MM.1S (cell line): ENCODE data around the gene LRRC25.

Source experiments
- DNase-seq: peaks from one replicate; pipeline ENCODE4 v3.0.0-alpha.2; 2015
- H2AFZ ChIP-seq: fragments of 300-600 bp; sonication (generic); 2 replicates; pipeline ENCODE4 v1.6.0; 2016; ENCODE audit warnings: antibody characterized with exemption, low read length
- H3F3A ChIP-seq: fragments of 300-600 bp; sonication (generic); 2 replicates; pipeline ENCODE4 v1.6.1; 2016; ENCODE audit warnings: mild to moderate bottlenecking, antibody characterized with exemption, low read length, moderate library complexity, mixed read lengths; ENCODE audit not compliant: insufficient read depth
- H3K27ac ChIP-seq: fragments of 300-600 bp; sonication (generic); 2 replicates; pipeline ENCODE4 v1.5.1; 2016; ENCODE audit warnings: mild to moderate bottlenecking, low read length
- H3K27me3 ChIP-seq: fragments of 300-600 bp; sonication (generic); replicated peaks from 2 replicates; pipeline ENCODE4 v1.6.0; 2016; ENCODE audit warnings: low read length; ENCODE audit not compliant: insufficient read depth
- H3K36me3 ChIP-seq: fragments of 300-600 bp; sonication (generic); replicated peaks from 2 replicates; pipeline ENCODE4 v1.6.1; 2016; ENCODE audit warnings: mild to moderate bottlenecking, low read length, mixed read lengths; ENCODE audit not compliant: insufficient read depth
- H3K4me1 ChIP-seq: fragments of 300-600 bp; sonication (generic); 2 replicates; pipeline ENCODE4 v1.6.1; 2016; ENCODE audit warnings: low read length, mixed read lengths
- H3K4me2 ChIP-seq: fragments of 300-600 bp; sonication (generic); 2 replicates; pipeline ENCODE4 v1.6.0; 2016; ENCODE audit warnings: low read depth, low read length
- H3K4me3 ChIP-seq: fragments of 300-600 bp; sonication (generic); 2 replicates; pipeline ENCODE4 v1.5.1; 2016; ENCODE audit warnings: low read length, mixed read lengths
- H3K79me2 ChIP-seq: fragments of 300-600 bp; sonication (generic); 2 replicates; pipeline ENCODE4 v1.6.1; 2016; ENCODE audit warnings: mixed run types, low read length, mixed read lengths
- H3K9ac ChIP-seq: fragments of 300-600 bp; sonication (generic); 2 replicates; pipeline ENCODE4 v1.6.1; 2016; ENCODE audit warnings: low read length, mixed read lengths
- H3K9me2 ChIP-seq: fragments of 300-600 bp; sonication (generic); replicated peaks from 2 replicates; pipeline ENCODE4 v1.6.1; 2016; ENCODE audit warnings: mild to moderate bottlenecking, low read length, mixed read lengths; ENCODE audit not compliant: insufficient read depth
- H3K9me3 ChIP-seq: fragments of 300-600 bp; sonication (generic); replicated peaks from 2 replicates; pipeline ENCODE4 v1.6.1; 2016; ENCODE audit warnings: mild to moderate bottlenecking, low read length, mixed read lengths; ENCODE audit not compliant: insufficient read depth
- H4K20me1 ChIP-seq: fragments of 300-600 bp; sonication (generic); 2 replicates; pipeline ENCODE4 v1.6.1; 2016; ENCODE audit warnings: mild to moderate bottlenecking, low read length, moderate library complexity, mixed read lengths; ENCODE audit not compliant: insufficient read depth
- CTCF ChIP-seq: fragments of 300-600 bp; sonication (generic); IDR thresholded peaks from 2 replicates; pipeline ENCODE4 v1.5.1; 2016; ENCODE audit warnings: antibody characterized with exemption, low read length, mixed read lengths
- EZH2 ChIP-seq: fragments of 300-600 bp; sonication (generic); optimal IDR thresholded peaks from 2 replicates; pipeline ENCODE3; 2017; ENCODE audit warnings: low read depth, mild to moderate bottlenecking, antibody characterized with exemption, low read length, mixed read lengths
- EZH2phosphoT487 ChIP-seq: fragments of 300-600 bp; sonication (generic); IDR thresholded peaks from 2 replicates; pipeline ENCODE4 v1.6.1; 2018; ENCODE audit warnings: antibody characterized with exemption, low read length

The LRRC25 gene

DNA sequence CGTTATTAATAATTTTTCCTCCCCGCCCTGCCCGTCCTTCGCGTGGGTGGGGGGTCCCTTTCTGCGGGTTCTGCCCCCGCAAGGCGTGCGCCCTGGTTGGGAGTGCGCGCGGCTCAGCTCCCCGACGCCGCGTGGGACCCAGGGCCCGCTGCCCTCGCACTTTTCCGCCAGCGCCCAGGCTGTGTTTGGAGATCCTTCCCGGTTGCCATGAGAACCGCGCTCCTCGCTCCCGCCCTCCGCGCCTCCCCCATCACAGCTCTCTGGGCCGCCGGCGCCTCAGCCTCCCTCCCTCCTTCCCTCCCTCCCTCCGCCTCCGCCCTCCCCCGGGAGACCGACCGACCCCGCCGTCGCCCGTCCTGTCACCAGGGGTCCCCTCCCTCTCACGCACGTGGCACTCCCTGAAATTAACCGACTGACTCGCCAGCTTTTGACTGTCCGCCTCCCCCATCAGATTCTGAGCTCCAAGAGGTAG, 19.4 kb upstream of the LRRC25 start:
- H3F3A ChIP-seq = peaks cover 10% of the 10 kb centered on the region
- H3K9ac ChIP-seq = peak overlapping the region; percentile 21; the same call in 1 of the 2 replicates
- no peak for DNase-seq
- peak overlapping the region; percentile 47 for H3K4me3 ChIP-seq
- no peaks in the 10 kb centered on the region for H3K9me2 ChIP-seq
- H3K79me2 ChIP-seq = no peaks in the 10 kb centered on the region
- H3K4me1 ChIP-seq = peaks cover 6% of the 10 kb centered on the region
- H3K27me3 ChIP-seq = peaks cover 62% of the 10 kb centered on the region
- no peaks in the 10 kb centered on the region for H4K20me1 ChIP-seq
- peak overlapping the region; percentile 95 for H3K4me2 ChIP-seq
- H3K27ac ChIP-seq = no peak overlapping the region
- no peaks in the 10 kb centered on the region for H3K9me3 ChIP-seq
- no peak for TF ChIP-seq CTCF
- no peak for TF ChIP-seq EZH2
- no peak for TF ChIP-seq EZH2phosphoT487
- peak overlapping the region; percentile 67 for H2AFZ ChIP-seq
- H3K36me3 ChIP-seq = no peaks in the 10 kb centered on the region

GRCh38 chr19:18415178-18415867, 17.9 kb upstream of the LRRC25 start:
- peaks cover 10% of the 10 kb centered on the region for H3F3A ChIP-seq
- no peaks in the 10 kb centered on the region for H3K79me2 ChIP-seq
- no peak overlapping the region for H3K27ac ChIP-seq
- H3K27me3 ChIP-seq = peaks cover 73% of the 10 kb centered on the region
- H4K20me1 ChIP-seq = no peaks in the 10 kb centered on the region
- no peak for TF ChIP-seq EZH2
- TF ChIP-seq CTCF = no peak
- no peak for TF ChIP-seq EZH2phosphoT487
- H3K9me2 ChIP-seq = no peaks in the 10 kb centered on the region
- no peak overlapping the region for H3K9ac ChIP-seq
- H3K36me3 ChIP-seq = no peaks in the 10 kb centered on the region
- H2AFZ ChIP-seq = no peak overlapping the region
- no peak overlapping the region for H3K4me2 ChIP-seq
- DNase-seq = no peak
- H3K9me3 ChIP-seq = no peaks in the 10 kb centered on the region
- H3K4me1 ChIP-seq = peaks cover 6% of the 10 kb centered on the region
- H3K4me3 ChIP-seq = no peak overlapping the region

DNA sequence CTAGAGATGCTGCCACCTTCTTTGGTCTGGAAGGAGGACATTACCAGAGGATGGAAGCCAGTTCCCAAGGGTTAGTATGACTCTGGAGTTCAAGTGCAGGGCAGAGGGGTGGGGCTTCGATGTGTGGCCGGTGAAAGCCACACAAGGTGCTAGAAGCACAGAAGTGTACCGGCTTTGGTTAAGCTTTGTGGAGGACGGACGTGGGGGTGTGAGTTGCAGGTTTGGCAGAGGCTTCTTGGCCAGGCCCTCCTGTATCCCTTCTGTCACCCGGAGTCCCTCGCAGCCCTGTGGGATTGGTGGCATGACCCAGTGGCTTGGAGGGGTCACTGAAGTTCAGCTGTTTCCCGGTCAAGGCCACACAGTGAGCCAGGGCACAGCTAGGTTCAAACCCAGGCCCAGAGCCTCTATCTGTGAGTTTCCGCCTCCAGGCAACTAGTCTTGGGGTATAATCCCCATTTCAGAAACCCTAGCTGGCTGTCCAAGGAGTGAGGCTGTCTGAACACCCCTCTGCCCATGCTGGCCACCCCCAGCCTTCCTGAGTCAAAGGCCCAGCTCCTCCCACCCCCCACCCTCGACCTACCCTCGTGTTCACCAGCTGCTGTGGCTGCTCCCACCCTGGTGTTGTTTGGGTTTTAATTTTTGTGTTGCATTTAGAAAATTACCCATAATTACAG, 17.2 kb upstream of the LRRC25 start:
- no peaks in the 10 kb centered on the region for H3K9me3 ChIP-seq
- no peak overlapping the region for H3K27ac ChIP-seq
- no peak for DNase-seq
- no peaks in the 10 kb centered on the region for H4K20me1 ChIP-seq
- H3K4me1 ChIP-seq = peaks cover 6% of the 10 kb centered on the region
- H3K4me3 ChIP-seq = no peak overlapping the region
- TF ChIP-seq EZH2 (no peak), EZH2phosphoT487 (no peak), CTCF (no peak)
- H3F3A ChIP-seq = peaks cover 10% of the 10 kb centered on the region
- no peaks in the 10 kb centered on the region for H3K9me2 ChIP-seq
- no peaks in the 10 kb centered on the region for H3K79me2 ChIP-seq
- H3K36me3 ChIP-seq = no peaks in the 10 kb centered on the region
- H3K9ac ChIP-seq = no peak overlapping the region
- H3K27me3 ChIP-seq = peaks cover 73% of the 10 kb centered on the region
- H2AFZ ChIP-seq = no peak overlapping the region
- no peak overlapping the region for H3K4me2 ChIP-seq
